ENCODE data around the gene NEK2. TPM values are rescaled to one million over a fixed set of nuclear protein-coding genes. Genes with fewer than 3 reads are reported as not detected.
A peak's percentile ranks its signal among the peaks of the same experiment; 100 is the strongest.

The NEK2 gene
- total RNA-seq, 1 donor from 2014 or later: 3.4 TPM

- TF ChIP-seq CTCF (IDR thresholded peaks at IDR 0.05; ENCODE audit: partially characterized antibody, unreplicated experiment): no peak
- DNase-seq: no peak
- Mint-ChIP-seq H3K27me3 (ENCODE audit: unreplicated experiment) (peaks cover 2% of the 10 kb centered on the region), H3K4me3 (ENCODE audit: unreplicated experiment) (no peak overlapping the region), H3K36me3 (ENCODE audit: unreplicated experiment) (no peaks in the 10 kb centered on the region), H3K27ac (ENCODE audit: unreplicated experiment) (no peak overlapping the region), H3K4me1 (ENCODE audit: low read depth, unreplicated experiment) (no peaks in the 10 kb centered on the region), H3K9me3 (ENCODE audit: unreplicated experiment) (peaks cover 2% of the 10 kb centered on the region)
Observed at GRCh38 chr1:211616231-211616964, 59.0 kb downstream of the NEK2 start.

GRCh38 chr1:211614615-211615014 is 60.8 kb downstream of the NEK2 start:
- Mint-ChIP-seq H3K4me1 (ENCODE audit: low read depth, unreplicated experiment) (no peaks in the 10 kb centered on the region), H3K36me3 (ENCODE audit: unreplicated experiment) (no peaks in the 10 kb centered on the region), H3K27me3 (ENCODE audit: unreplicated experiment) (peaks cover 2% of the 10 kb centered on the region), H3K9me3 (ENCODE audit: unreplicated experiment) (peaks cover 2% of the 10 kb centered on the region), H3K4me3 (ENCODE audit: unreplicated experiment) (no peak overlapping the region), H3K27ac (ENCODE audit: unreplicated experiment) (no peak overlapping the region)
- no peak for TF ChIP-seq CTCF (IDR thresholded peaks at IDR 0.05; ENCODE audit: partially characterized antibody, unreplicated experiment)
- DNase-seq: no peak

- Mint-ChIP-seq H3K4me1 (ENCODE audit: low read depth, unreplicated experiment) (no peaks in the 10 kb centered on the region), H3K27ac (ENCODE audit: unreplicated experiment) (peak overlapping the region; percentile 66), H3K4me3 (ENCODE audit: unreplicated experiment) (no peak overlapping the region)
Observed at GRCh38 chr1:211613951-211614350, 61.5 kb downstream of the NEK2 start.

GRCh38 chr1:211613108-211613947 is 62.1 kb downstream of the NEK2 start:
- H3K4me3 Mint-ChIP-seq (ENCODE audit: unreplicated experiment): no peak overlapping the region
- peaks cover 2% of the 10 kb centered on the region for H3K9me3 Mint-ChIP-seq (ENCODE audit: unreplicated experiment)
- no peak for TF ChIP-seq CTCF (IDR thresholded peaks at IDR 0.05; ENCODE audit: partially characterized antibody, unreplicated experiment)
- peaks cover 2% of the 10 kb centered on the region for H3K27me3 Mint-ChIP-seq (ENCODE audit: unreplicated experiment)
- no peak overlapping the region for H3K27ac Mint-ChIP-seq (ENCODE audit: unreplicated experiment)
- DNase-seq: no peak
- H3K36me3 Mint-ChIP-seq (ENCODE audit: unreplicated experiment): no peaks in the 10 kb centered on the region
- no peaks in the 10 kb centered on the region for H3K4me1 Mint-ChIP-seq (ENCODE audit: low read depth, unreplicated experiment)

More at GRCh38 chr1:211613951-211614350, 61.5 kb downstream of the NEK2 start:
- Mint-ChIP-seq H3K27me3 (ENCODE audit: unreplicated experiment) (peaks cover 2% of the 10 kb centered on the region), H3K36me3 (ENCODE audit: unreplicated experiment) (no peaks in the 10 kb centered on the region), H3K9me3 (ENCODE audit: unreplicated experiment) (peaks cover 2% of the 10 kb centered on the region)
- DNase-seq: no peak
- no peak for TF ChIP-seq CTCF (IDR thresholded peaks at IDR 0.05; ENCODE audit: partially characterized antibody, unreplicated experiment)

GRCh38 chr1:211612786-211613107 is 62.7 kb downstream of the NEK2 start:
- Mint-ChIP-seq H3K36me3 (ENCODE audit: unreplicated experiment) (no peaks in the 10 kb centered on the region), H3K27me3 (ENCODE audit: unreplicated experiment) (peaks cover 2% of the 10 kb centered on the region), H3K27ac (ENCODE audit: unreplicated experiment) (no peak overlapping the region), H3K9me3 (ENCODE audit: unreplicated experiment) (peaks cover 2% of the 10 kb centered on the region), H3K4me1 (ENCODE audit: low read depth, unreplicated experiment) (no peaks in the 10 kb centered on the region), H3K4me3 (ENCODE audit: unreplicated experiment) (no peak overlapping the region)
- TF ChIP-seq CTCF (IDR thresholded peaks at IDR 0.05; ENCODE audit: partially characterized antibody, unreplicated experiment): no peak
- DNase-seq: no peak
